Eye (tissue), 1 donor: ENCODE measurements around the gene RHOF.
A peak's percentile ranks its signal among the peaks of the same experiment; 100 is the strongest.
"Not testable (repeated sequence)": the region's sequence is repeated elsewhere in the genome, so short reads cannot be mapped to it uniquely, and the experiment has no call there.

Experiments
- DNase-seq: peaks from one replicate; pipeline ENCODE4 v3.0.0-alpha.2; 2015

RHOF gene

GRCh38 chr12:121773011-121773777 lies 20.3 kb downstream of the RHOF start:
- DNase-seq, result peak; percentile 72

- peak; percentile 49 for DNase-seq
These were observed 22.5 kb downstream of the RHOF start for GRCh38 chr12:121770813-121771625.

GRCh38 chr12:121770388-121770787 lies 23.1 kb downstream of the RHOF start:
- DNase-seq, result no peak

- DNase-seq, result no peak
These were observed 23.6 kb downstream of the RHOF start for GRCh38 chr12:121769831-121770301.

- DNase-seq, result no peak
These were observed 24.1 kb downstream of the RHOF start for GRCh38 chr12:121769297-121769830.

GRCh38 chr12:121767525-121768016 lies 25.9 kb downstream of the RHOF start:
- peak; percentile 87 for DNase-seq

GRCh38 chr12:121766290-121767039 lies 27.0 kb downstream of the RHOF start:
- DNase-seq, result no peak

GRCh38 chr12:121765573-121765972 lies 27.9 kb downstream of the RHOF start:
- DNase-seq, result no peak

GRCh38 chr12:121764808-121765207 lies 28.7 kb downstream of the RHOF start:
- no peak for DNase-seq

GRCh38 chr12:121762269-121762668 lies 31.2 kb downstream of the RHOF start:
- DNase-seq, result no peak

GRCh38 chr12:121758536-121758935 lies 35.0 kb downstream of the RHOF start:
- DNase-seq, result not testable (repeated sequence)

- DNase-seq, result no peak
These were observed 37.9 kb downstream of the RHOF start for GRCh38 chr12:121755591-121755990.

- no peak for DNase-seq
These were observed 38.7 kb downstream of the RHOF start for GRCh38 chr12:121754836-121755235.

- DNase-seq, result no peak
These were observed 39.6 kb downstream of the RHOF start for GRCh38 chr12:121753844-121754264.

GRCh38 chr12:121751749-121752351 lies 41.6 kb downstream of the RHOF start:
- DNase-seq, result no peak

GRCh38 chr12:121751034-121751433 lies 42.5 kb downstream of the RHOF start:
- DNase-seq, result no peak

- DNase-seq, result no peak
These were observed 43.0 kb downstream of the RHOF start for GRCh38 chr12:121750507-121750955.

- DNase-seq, result no peak
These were observed 44.2 kb downstream of the RHOF start for GRCh38 chr12:121749267-121749666.

GRCh38 chr12:121748571-121749265 lies 44.8 kb downstream of the RHOF start:
- DNase-seq, result peak; percentile 66

GRCh38 chr12:121748218-121748570 lies 45.3 kb downstream of the RHOF start:
- DNase-seq, result no peak

GRCh38 chr12:121745545-121745944 lies 47.9 kb downstream of the RHOF start:
- not testable (repeated sequence) for DNase-seq

- no peak for DNase-seq
These were observed 51.7 kb downstream of the RHOF start for GRCh38 chr12:121741743-121742142.
